ENCODE measurements around the gene TYW1B. TPM values are rescaled to one million over a fixed set of nuclear protein-coding genes. Genes with fewer than 3 reads are reported as not detected.
"Not testable (repeated sequence)": the region's sequence is repeated elsewhere in the genome, so short reads cannot be mapped to it uniquely, and the experiment has no call there.

The TYW1B gene
- total and polyA plus RNA-seq, 11 donors = 0.44 to 5.7 (median 1.9) TPM

DNA sequence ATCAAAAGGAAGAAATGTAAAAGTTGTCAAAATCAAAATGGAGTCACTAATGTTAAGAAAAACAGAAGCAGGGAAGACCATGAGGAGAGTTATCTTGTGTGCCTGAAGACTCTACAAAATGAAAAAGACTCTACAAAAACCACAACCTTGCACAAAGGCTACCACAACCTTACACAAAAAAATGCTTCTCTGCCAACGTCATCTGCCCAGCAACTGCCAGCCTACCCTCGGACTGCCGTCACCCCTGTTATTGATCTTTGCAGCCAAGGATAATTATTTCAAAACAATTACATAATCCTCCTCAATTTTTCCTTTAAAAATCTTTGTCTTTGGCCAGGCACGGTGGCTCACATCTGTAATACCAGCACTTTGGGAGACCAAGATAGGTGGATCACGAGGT is 61.0 kb downstream of the TYW1B start:
- DNase-seq; H3K4me3 ChIP-seq; H3K36me3 ChIP-seq; H3K4me1 ChIP-seq; ATAC-seq; H3K27me3 ChIP-seq; H3K9me3 ChIP-seq; intact Hi-C loops (cut with DNase I); H3K27ac ChIP-seq: not testable (repeated sequence)
- WGBS, 4 donors = 95 to 99% (median 96%) methylated on average over 5 of the region's 5 CpGs

DNA sequence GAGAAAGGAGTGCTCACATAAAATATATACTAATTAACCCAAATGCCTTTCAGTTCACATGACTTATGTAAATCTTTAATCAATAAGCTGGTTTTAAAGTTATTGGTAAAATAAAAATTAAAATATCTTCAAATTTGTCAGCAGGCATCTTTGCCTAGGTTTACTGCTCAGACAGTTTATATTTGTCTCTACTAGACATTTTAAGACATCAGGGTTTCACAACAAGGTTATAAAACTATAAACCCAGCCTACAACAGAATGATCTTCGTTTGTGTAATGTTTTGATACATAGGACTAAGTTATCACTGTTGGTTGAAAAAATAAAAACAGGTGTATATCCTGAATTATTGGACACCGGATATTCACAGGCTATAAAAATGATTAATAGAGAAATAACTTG is 67.4 kb downstream of the TYW1B start:
- intact Hi-C loops (cut with DNase I) = no loop called here
- H3K9me3 ChIP-seq = peaks cover 0 to 48% (median 22%) of the 10 kb centered on the region in 12 donors
- TF ChIP-seq, protein P1, sequence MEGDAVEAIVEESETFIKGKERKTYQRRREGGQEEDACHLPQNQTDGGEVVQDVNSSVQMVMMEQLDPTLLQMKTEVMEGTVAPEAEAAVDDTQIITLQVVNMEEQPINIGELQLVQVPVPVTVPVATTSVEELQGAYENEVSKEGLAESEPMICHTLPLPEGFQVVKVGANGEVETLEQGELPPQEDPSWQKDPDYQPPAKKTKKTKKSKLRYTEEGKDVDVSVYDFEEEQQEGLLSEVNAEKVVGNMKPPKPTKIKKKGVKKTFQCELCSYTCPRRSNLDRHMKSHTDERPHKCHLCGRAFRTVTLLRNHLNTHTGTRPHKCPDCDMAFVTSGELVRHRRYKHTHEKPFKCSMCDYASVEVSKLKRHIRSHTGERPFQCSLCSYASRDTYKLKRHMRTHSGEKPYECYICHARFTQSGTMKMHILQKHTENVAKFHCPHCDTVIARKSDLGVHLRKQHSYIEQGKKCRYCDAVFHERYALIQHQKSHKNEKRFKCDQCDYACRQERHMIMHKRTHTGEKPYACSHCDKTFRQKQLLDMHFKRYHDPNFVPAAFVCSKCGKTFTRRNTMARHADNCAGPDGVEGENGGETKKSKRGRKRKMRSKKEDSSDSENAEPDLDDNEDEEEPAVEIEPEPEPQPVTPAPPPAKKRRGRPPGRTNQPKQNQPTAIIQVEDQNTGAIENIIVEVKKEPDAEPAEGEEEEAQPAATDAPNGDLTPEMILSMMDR (IDR thresholded peaks at IDR 0.05) = no peak
- no peak for TF ChIP-seq POLR2A (IDR thresholded peaks at IDR 0.05)
- WGBS, 4 donors = 89 to 93% (median 92%) methylated on average over 2 of the region's 2 CpGs
- H3K4me3 ChIP-seq = no peak overlapping the region
- H3K4me1 ChIP-seq = no peaks in the 10 kb centered on the region
- H3K36me3 ChIP-seq = peaks cover 0 to 16% (median 0%) of the 10 kb centered on the region in 9 donors
- H3K27ac ChIP-seq = no peak overlapping the region
- no peak for ATAC-seq
- H3K27me3 ChIP-seq = no peaks in the 10 kb centered on the region
- no peak for DNase-seq

DNA sequence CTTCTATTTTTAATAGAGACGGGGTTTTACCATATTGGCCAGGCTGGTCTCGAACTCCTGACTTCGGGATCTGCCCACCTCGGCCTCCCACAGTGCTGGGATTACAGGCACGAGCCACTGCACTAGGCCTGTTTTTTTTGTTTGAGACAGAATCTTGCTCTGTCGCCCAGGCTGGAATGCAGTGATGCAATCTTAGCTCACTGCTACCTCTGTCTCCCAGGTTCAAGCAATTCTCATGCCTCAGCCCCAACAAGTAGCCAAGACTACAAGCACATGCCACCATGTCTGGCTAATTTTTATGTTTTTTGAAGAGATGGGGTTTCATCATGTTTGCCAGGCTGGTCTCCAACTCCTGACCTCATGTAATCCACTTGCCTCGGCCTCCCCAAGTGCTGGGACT is 73.7 kb downstream of the TYW1B start:
- ATAC-seq (no peak), DNase-seq (no peak)
- H3K36me3 ChIP-seq = peaks cover 0 to 16% (median 0%) of the 10 kb centered on the region in 9 donors
- H3K4me3 ChIP-seq = no peak overlapping the region
- H3K27me3 ChIP-seq = no peaks in the 10 kb centered on the region
- intact Hi-C loops (cut with DNase I) = no loop called here
- TF ChIP-seq, protein P1 (IDR thresholded peaks at IDR 0.05) = no peak
- TF ChIP-seq POLR2A (IDR thresholded peaks at IDR 0.05) = no peak
- peaks cover 0 to 17% (median 4%) of the 10 kb centered on the region in 12 donors for H3K9me3 ChIP-seq
- 92 to 96% (median 94%) methylated on average over 7 of the region's 7 CpGs for WGBS, 4 donors
- no peak overlapping the region for H3K27ac ChIP-seq
- H3K4me1 ChIP-seq = no peaks in the 10 kb centered on the region

DNA sequence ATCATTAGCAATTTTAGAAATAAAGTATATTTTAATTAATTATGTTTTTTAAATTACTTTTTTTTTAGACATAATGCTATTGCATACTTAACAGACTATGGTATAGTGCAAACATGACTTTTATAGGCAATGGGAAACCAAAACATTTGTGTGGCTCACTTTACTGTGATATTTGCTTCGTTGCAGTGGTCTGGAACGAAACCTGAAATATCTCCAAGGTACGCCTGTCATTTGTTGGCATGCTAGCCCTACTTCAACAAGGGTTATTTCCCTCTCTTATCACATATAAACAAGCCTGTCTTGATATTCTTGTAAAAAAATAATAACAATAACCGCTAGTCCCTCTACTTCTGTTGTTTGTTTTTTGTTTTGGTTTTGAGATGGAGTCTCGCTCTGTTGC is 74.2 kb downstream of the TYW1B start:
- no peak for TF ChIP-seq POLR2A (IDR thresholded peaks at IDR 0.05)
- TF ChIP-seq, protein P1 (IDR thresholded peaks at IDR 0.05) = no peak
- Histone ChIP-seq H3K4me1 (no peaks in the 10 kb centered on the region), H3K9me3 (peaks cover 0 to 12% (median 2%) of the 10 kb centered on the region in 12 donors), H3K27me3 (no peaks in the 10 kb centered on the region), H3K4me3 (no peak overlapping the region), H3K27ac (no peak overlapping the region), H3K36me3 (peaks cover 0 to 13% (median 0%) of the 10 kb centered on the region in 9 donors)
- DNase-seq = no peak
- intact Hi-C loops (cut with DNase I) = no loop called here
- 91 to 97% (median 93%) methylated on average over 5 of the region's 5 CpGs for WGBS, 4 donors
- no peak for ATAC-seq

DNA sequence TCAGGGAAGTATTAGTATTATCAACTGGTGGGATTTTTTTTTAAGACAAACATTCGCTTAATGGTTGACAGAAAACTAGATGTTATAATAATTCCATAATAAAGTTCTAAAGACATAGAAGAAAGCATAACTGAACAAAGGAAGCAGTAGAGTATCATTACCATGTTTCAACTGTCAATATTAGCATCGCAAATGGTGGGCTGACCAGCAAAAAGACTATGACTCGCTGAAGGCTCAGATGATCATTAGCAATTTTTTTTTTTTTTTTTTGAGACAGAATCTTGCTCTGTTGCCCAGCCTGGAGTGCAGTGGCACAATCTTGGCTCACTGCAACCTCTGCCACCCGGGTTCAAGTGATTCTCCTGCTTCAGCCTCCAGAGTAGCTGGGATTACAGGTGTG is 74.8 kb downstream of the TYW1B start:
- H3K9me3 ChIP-seq; H3K27ac ChIP-seq; H3K36me3 ChIP-seq; H3K4me3 ChIP-seq; ATAC-seq; DNase-seq; H3K27me3 ChIP-seq; intact Hi-C loops (cut with DNase I); H3K4me1 ChIP-seq: not testable (repeated sequence)
- 95 to 99% (median 96%) methylated on average over 4 of the region's 4 CpGs for WGBS, 4 donors
